Loucy (cell line): ENCODE data around the gene CHST11.

ENCODE experiments used
- EZH2phosphoT487 ChIP-seq: fragments of 200-600 bp; IDR thresholded peaks from 2 replicates; pipeline ENCODE4 v1.6.1; 2018; ENCODE audit warnings: antibody characterized with exemption, mild to moderate bottlenecking, moderate library complexity, borderline replicate concordance
- TF ChIP-seq, protein P1 (sequence below): fragments of 200-600 bp; sonication (generic); conservative IDR thresholded peaks from 2 replicates; pipeline ENCODE4 v1.5.1; 2014; ENCODE audit warnings: mild to moderate bottlenecking, antibody characterized with exemption, low read length

GRCh38 chr12:104448031-104448430 is 8.7 kb upstream of the CHST11 start:
- TF ChIP-seq, protein P1, sequence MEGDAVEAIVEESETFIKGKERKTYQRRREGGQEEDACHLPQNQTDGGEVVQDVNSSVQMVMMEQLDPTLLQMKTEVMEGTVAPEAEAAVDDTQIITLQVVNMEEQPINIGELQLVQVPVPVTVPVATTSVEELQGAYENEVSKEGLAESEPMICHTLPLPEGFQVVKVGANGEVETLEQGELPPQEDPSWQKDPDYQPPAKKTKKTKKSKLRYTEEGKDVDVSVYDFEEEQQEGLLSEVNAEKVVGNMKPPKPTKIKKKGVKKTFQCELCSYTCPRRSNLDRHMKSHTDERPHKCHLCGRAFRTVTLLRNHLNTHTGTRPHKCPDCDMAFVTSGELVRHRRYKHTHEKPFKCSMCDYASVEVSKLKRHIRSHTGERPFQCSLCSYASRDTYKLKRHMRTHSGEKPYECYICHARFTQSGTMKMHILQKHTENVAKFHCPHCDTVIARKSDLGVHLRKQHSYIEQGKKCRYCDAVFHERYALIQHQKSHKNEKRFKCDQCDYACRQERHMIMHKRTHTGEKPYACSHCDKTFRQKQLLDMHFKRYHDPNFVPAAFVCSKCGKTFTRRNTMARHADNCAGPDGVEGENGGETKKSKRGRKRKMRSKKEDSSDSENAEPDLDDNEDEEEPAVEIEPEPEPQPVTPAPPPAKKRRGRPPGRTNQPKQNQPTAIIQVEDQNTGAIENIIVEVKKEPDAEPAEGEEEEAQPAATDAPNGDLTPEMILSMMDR, result no peak
- TF ChIP-seq EZH2phosphoT487, result no peak
